ENCODE measurements around the gene VEPH1.

VEPH1 gene

DNA sequence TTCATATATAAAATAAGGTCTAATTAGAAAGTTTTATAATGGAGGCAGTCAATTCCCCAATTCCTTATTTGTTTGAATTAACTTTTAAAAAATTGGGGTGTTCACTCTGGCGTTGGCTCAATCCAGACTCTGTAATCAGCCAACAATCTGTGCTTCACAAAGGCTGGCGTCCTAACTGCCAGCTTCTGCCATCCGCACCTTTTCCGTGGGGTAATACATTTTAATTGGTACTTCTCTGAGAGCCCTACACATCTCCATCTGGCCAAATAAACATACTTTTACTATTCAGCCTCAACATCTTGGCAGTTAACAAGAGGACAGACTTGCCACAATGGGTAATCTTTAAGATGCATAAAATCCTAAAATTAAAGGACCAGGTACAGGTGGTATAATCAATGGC, 218.1 kb downstream of the VEPH1 start:
- Histone ChIP-seq H3K79me2 (ENCODE audit: insufficient read depth, low read length) (no peaks in the 10 kb centered on the region), H3K4me2 (ENCODE audit: low read depth, low read length, poor library complexity, severe bottlenecking) (no peak overlapping the region), H3K27ac (ENCODE audit: low read depth, low read length) (no peak overlapping the region), H3K9ac (ENCODE audit: low read length) (no peak overlapping the region), H3K9me3 (ENCODE audit: insufficient read depth, low read length) (no peaks in the 10 kb centered on the region), H4K20me1 (ENCODE audit: low read depth, low read length) (no peaks in the 10 kb centered on the region), H3K4me3 (ENCODE audit: insufficient read depth, low read length, poor library complexity, severe bottlenecking) (no peak overlapping the region), H3F3A (ENCODE audit: insufficient read depth) (no peaks in the 10 kb centered on the region), H3K9me2 (replicated peaks; ENCODE audit: insufficient read depth, low read length) (no peaks in the 10 kb centered on the region), H3K27me3 (ENCODE audit: low read length) (no peaks in the 10 kb centered on the region), H2AFZ (ENCODE audit: low read depth, low read length, severe bottlenecking) (no peak overlapping the region), H3K36me3 (ENCODE audit: low read length) (no peaks in the 10 kb centered on the region)
- TF ChIP-seq, protein P1, sequence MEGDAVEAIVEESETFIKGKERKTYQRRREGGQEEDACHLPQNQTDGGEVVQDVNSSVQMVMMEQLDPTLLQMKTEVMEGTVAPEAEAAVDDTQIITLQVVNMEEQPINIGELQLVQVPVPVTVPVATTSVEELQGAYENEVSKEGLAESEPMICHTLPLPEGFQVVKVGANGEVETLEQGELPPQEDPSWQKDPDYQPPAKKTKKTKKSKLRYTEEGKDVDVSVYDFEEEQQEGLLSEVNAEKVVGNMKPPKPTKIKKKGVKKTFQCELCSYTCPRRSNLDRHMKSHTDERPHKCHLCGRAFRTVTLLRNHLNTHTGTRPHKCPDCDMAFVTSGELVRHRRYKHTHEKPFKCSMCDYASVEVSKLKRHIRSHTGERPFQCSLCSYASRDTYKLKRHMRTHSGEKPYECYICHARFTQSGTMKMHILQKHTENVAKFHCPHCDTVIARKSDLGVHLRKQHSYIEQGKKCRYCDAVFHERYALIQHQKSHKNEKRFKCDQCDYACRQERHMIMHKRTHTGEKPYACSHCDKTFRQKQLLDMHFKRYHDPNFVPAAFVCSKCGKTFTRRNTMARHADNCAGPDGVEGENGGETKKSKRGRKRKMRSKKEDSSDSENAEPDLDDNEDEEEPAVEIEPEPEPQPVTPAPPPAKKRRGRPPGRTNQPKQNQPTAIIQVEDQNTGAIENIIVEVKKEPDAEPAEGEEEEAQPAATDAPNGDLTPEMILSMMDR (IDR thresholded peaks at IDR 0.05; ENCODE audit: insufficient read depth, low read length, poor library complexity, severe bottlenecking) = no peak
- no peak for TF ChIP-seq EZH2phosphoT487 (conservative IDR thresholded peaks at IDR 0.05; ENCODE audit: low read length)

DNA sequence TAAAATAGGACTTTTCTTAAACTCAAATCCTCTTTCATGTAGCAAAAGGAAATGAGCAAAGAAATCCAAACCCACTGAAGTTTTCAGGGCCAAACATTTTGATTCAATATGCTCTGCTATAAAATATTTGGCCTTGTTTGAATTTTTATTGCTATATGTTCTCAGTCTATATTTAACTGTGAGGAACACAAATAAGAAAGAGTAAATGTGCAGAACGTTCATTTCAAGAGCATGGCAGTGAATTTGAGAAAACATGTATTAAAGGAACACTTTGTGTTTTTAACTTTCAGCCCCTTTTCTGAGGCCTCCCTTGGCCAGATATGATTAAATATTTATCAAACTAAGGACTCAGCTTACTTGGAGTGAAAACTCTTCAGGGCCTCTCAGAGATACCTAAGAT, 218.5 kb downstream of the VEPH1 start:
- H4K20me1 ChIP-seq (ENCODE audit: low read depth, low read length) = no peaks in the 10 kb centered on the region
- no peaks in the 10 kb centered on the region for H3F3A ChIP-seq (ENCODE audit: insufficient read depth)
- no peak overlapping the region for H3K4me2 ChIP-seq (ENCODE audit: low read depth, low read length, poor library complexity, severe bottlenecking)
- no peak overlapping the region for H3K4me3 ChIP-seq (ENCODE audit: insufficient read depth, low read length, poor library complexity, severe bottlenecking)
- no peaks in the 10 kb centered on the region for H3K9me3 ChIP-seq (ENCODE audit: insufficient read depth, low read length)
- H3K36me3 ChIP-seq (ENCODE audit: low read length) = no peaks in the 10 kb centered on the region
- no peaks in the 10 kb centered on the region for H3K9me2 ChIP-seq (replicated peaks; ENCODE audit: insufficient read depth, low read length)
- no peak overlapping the region for H3K27ac ChIP-seq (ENCODE audit: low read depth, low read length)
- no peak for TF ChIP-seq EZH2phosphoT487 (conservative IDR thresholded peaks at IDR 0.05; ENCODE audit: low read length)
- TF ChIP-seq, protein P1 (IDR thresholded peaks at IDR 0.05; ENCODE audit: insufficient read depth, low read length, poor library complexity, severe bottlenecking) = no peak
- no peaks in the 10 kb centered on the region for H3K27me3 ChIP-seq (ENCODE audit: low read length)
- H3K79me2 ChIP-seq (ENCODE audit: insufficient read depth, low read length) = no peaks in the 10 kb centered on the region
- H2AFZ ChIP-seq (ENCODE audit: low read depth, low read length, severe bottlenecking) = no peak overlapping the region
- no peak overlapping the region for H3K9ac ChIP-seq (ENCODE audit: low read length)

DNA sequence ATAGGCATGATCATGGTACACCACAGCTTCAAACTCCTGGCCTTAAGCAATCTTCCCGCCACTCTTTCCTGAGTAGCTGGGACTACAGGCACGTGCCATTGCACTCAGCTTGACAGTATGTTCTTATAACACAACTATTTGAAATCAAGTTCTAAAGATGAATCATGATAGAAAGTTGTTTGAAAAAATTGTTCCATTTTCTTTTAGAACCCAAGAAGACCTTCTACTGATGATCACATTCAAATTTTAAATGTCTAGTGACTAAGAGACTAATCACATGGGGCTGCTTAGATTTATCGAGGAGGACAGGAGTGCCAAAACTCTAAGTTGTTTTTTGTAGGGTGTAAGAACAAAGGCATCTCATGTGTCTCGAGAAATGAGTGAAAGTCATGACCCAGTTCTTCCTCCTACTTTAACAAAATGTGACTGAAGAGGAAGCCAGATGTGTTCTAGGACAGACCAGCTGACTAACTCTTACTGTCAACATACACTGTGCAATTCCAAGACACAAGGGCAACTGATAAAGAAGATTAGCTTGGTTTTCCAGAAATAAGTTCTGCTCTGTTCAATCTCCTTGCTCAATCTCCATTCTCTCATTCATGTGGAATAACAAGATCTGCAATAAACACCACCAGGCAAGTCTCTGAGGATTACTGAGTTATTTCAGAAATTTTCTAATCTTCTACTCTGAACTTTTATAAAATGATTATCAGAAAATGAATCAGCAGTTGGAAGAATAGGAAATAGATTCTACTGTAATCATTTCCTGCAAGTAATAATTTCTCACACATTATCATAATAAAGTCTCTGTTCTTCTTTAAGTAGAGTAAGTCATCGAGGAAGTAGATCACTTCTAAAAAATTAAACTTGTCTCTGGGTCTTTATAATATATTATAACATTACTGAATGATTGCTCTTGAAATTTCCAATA, 220.7 kb downstream of the VEPH1 start:
- H3K27ac ChIP-seq (ENCODE audit: low read depth, low read length) = no peak overlapping the region
- no peak overlapping the region for H2AFZ ChIP-seq (ENCODE audit: low read depth, low read length, severe bottlenecking)
- no peak overlapping the region for H3K4me2 ChIP-seq (ENCODE audit: low read depth, low read length, poor library complexity, severe bottlenecking)
- H3K9ac ChIP-seq (ENCODE audit: low read length) = no peak overlapping the region
- no peaks in the 10 kb centered on the region for H4K20me1 ChIP-seq (ENCODE audit: low read depth, low read length)
- no peaks in the 10 kb centered on the region for H3K36me3 ChIP-seq (ENCODE audit: low read length)
- H3F3A ChIP-seq (ENCODE audit: insufficient read depth) = no peaks in the 10 kb centered on the region
- H3K9me2 ChIP-seq (replicated peaks; ENCODE audit: insufficient read depth, low read length) = no peaks in the 10 kb centered on the region
- no peaks in the 10 kb centered on the region for H3K27me3 ChIP-seq (ENCODE audit: low read length)
- no peak overlapping the region for H3K4me3 ChIP-seq (ENCODE audit: insufficient read depth, low read length, poor library complexity, severe bottlenecking)
- no peaks in the 10 kb centered on the region for H3K9me3 ChIP-seq (ENCODE audit: insufficient read depth, low read length)
- TF ChIP-seq, protein P1 (IDR thresholded peaks at IDR 0.05; ENCODE audit: insufficient read depth, low read length, poor library complexity, severe bottlenecking) = no peak
- TF ChIP-seq EZH2phosphoT487 (conservative IDR thresholded peaks at IDR 0.05; ENCODE audit: low read length) = no peak
- H3K79me2 ChIP-seq (ENCODE audit: insufficient read depth, low read length) = no peaks in the 10 kb centered on the region

Measured in SU-DHL-6 (cell line).